GM12878 (cell line): ENCODE results near the gene TBC1D10B. TPM values are rescaled to one million over a fixed set of nuclear protein-coding genes. Genes with fewer than 3 reads are reported as not detected.

ENCODE experiments used
- CBX3 ChIP-seq: fragments of 200-600 bp; sonication (generic); IDR thresholded peaks from 2 replicates; pipeline ENCODE4 v1.6.1; 2016; ENCODE audit warnings: low read depth, borderline replicate concordance
- CREM ChIP-seq: IDR thresholded peaks from 2 replicates; pipeline ENCODE4 v1.6.1; 2014; ENCODE audit warnings: antibody characterized with exemption, low read depth
- ETV6 ChIP-seq, 2 experiments: fragments of 450-650 bp in 1 of 2; IDR thresholded peaks in 1 of 2; conservative IDR thresholded peaks in 1 of 2; 2 replicates each; pipeline ENCODE4 v1.6.1; 2014; ENCODE audit warnings: antibody characterized with exemption in 1 of 2, borderline replicate concordance in 1 of 2, low read depth in 1 of 2, mild to moderate bottlenecking in 1 of 2, moderate library complexity in 1 of 2
- GATAD2B ChIP-seq: fragments of 450-650 bp; conservative IDR thresholded peaks from 2 replicates; pipeline ENCODE4 v1.6.1; 2017; ENCODE audit warnings: low read depth, mild to moderate bottlenecking, moderate library complexity
- HDAC6 ChIP-seq: fragments of 200-600 bp; sonication (generic); IDR thresholded peaks from one replicate; pipeline ENCODE4 v1.8.0; 2017; ENCODE audit warnings: antibody characterized with exemption; ENCODE audit not compliant: unreplicated experiment
- HSF1 ChIP-seq: fragments of 150-350 bp; IDR thresholded peaks from 2 replicates; pipeline ENCODE4 v1.6.1; 2014; ENCODE audit warnings: mild to moderate bottlenecking, low read depth, low read length
- IRF3 ChIP-seq: fragments of 450-650 bp; IDR thresholded peaks from 2 replicates; pipeline ENCODE4 v1.6.1; 2014; ENCODE audit warnings: mild to moderate bottlenecking
- JUNB ChIP-seq: IDR thresholded peaks from 2 replicates; pipeline ENCODE4 v1.6.1; 2016; ENCODE audit warnings: antibody characterized with exemption, mild to moderate bottlenecking
- JUND ChIP-seq: IDR thresholded peaks from 2 replicates; pipeline ENCODE4 v1.6.1; 2012; ENCODE audit warnings: low read depth, mild to moderate bottlenecking, low read length, improper control_type of control experiment, moderate library complexity
- MEF2B ChIP-seq: fragments of 450-650 bp; IDR thresholded peaks from 2 replicates; pipeline ENCODE4 v1.6.1; 2018; ENCODE audit warnings: mild to moderate bottlenecking, moderate library complexity; ENCODE audit not compliant: partially characterized antibody, poor library complexity, severe bottlenecking
- NFXL1 ChIP-seq: fragments of 450-650 bp; IDR thresholded peaks from 2 replicates; pipeline ENCODE4 v1.6.1; 2017; ENCODE audit warnings: antibody characterized with exemption, mild to moderate bottlenecking, borderline replicate concordance
- NFYA ChIP-seq: IDR thresholded peaks from 2 replicates; pipeline ENCODE4 v1.6.1; 2011; ENCODE audit warnings: low read depth, mild to moderate bottlenecking, low read length, improper control_type of control experiment, borderline replicate concordance
- NR2F1 ChIP-seq: fragments of 450-650 bp; conservative IDR thresholded peaks from 2 replicates; pipeline ENCODE4 v1.6.1; 2017; ENCODE audit warnings: mild to moderate bottlenecking
- PBX3 ChIP-seq: IDR thresholded peaks from 2 replicates; pipeline ENCODE4 v1.6.1; 2011; ENCODE audit warnings: mild to moderate bottlenecking, low read depth, low read length, moderate library complexity; ENCODE audit not compliant: insufficient replicate concordance
- RELB ChIP-seq: fragments of 450-650 bp; IDR thresholded peaks from 2 replicates; pipeline ENCODE4 v1.6.1; 2017; ENCODE audit warnings: low read depth, mild to moderate bottlenecking, moderate library complexity
- RUNX3 ChIP-seq: IDR thresholded peaks from 2 replicates; pipeline ENCODE4 v1.6.1; 2012; ENCODE audit warnings: low read length, inconsistent platforms
- SMAD1 ChIP-seq: fragments of 450-650 bp; IDR thresholded peaks from 2 replicates; pipeline ENCODE4 v1.6.1; 2018; ENCODE audit warnings: mild to moderate bottlenecking, low read depth; ENCODE audit not compliant: partially characterized antibody
- SREBF1 ChIP-seq: IDR thresholded peaks from 2 replicates; pipeline ENCODE4 v1.6.1; 2012; ENCODE audit warnings: mild to moderate bottlenecking, low read length
- STAT3 ChIP-seq: IDR thresholded peaks from 2 replicates; pipeline ENCODE4 v1.6.1; 2011; ENCODE audit warnings: low read depth, low read length, improper control_type of control experiment
- ZBTB4 ChIP-seq: fragments of 450-650 bp; formaldehyde crosslinking; IDR thresholded peaks from 2 replicates; pipeline ENCODE4 v1.4.0; 2022; ENCODE audit warnings: mild to moderate bottlenecking, moderate library complexity
- ZNF217 ChIP-seq: fragments of 450-650 bp; IDR thresholded peaks from 2 replicates; pipeline ENCODE4 v1.6.1; 2017; ENCODE audit warnings: antibody characterized with exemption, mild to moderate bottlenecking
- polyA plus RNA-seq, 11 experiments: library from polyadenylated mRNA; depleted of rRNA in 4 of 11; unstranded in 6 of 11; stranded (reverse) in 5 of 11; fragments of >200 nt; fragmentation: Nextera tagmentation in 4 of 11; fragmentation: Illumina TruSeq in 1 of 11; extraction: Ambion mirVana in 4 of 11; extraction: Trizol in 1 of 11; gene quantifications; 1 replicate in 1 of 11; 2 replicates in 10 of 11; pipeline versions ENCODE4 v1.2.1 to v1.2.3, GENCODE V29; 2011 to 2016; ENCODE audit warnings: inconsistent platforms in 2 of 11, missing spikeins in 2 of 11, low read depth in 1 of 11
- total RNA-seq, 4 experiments: library from RNA; depleted of rRNA in 3 of 4; stranded (reverse); fragments of >200 nt in 3 of 4; fragmentation: Illumina TruSeq in 1 of 4; extraction: Trizol in 1 of 4; gene quantifications; 2 replicates each; pipeline versions ENCODE4 v1.2.1 to v1.2.3, GENCODE V29; 2013 to 2021

The TBC1D10B gene
- total and polyA plus RNA-seq, 10 of the 15 experiments (the other 5 are each of a cell fraction or from before 2014, with no cell fraction given), result 2.2 to 51.2 (median 11.6) TPM

DNA sequence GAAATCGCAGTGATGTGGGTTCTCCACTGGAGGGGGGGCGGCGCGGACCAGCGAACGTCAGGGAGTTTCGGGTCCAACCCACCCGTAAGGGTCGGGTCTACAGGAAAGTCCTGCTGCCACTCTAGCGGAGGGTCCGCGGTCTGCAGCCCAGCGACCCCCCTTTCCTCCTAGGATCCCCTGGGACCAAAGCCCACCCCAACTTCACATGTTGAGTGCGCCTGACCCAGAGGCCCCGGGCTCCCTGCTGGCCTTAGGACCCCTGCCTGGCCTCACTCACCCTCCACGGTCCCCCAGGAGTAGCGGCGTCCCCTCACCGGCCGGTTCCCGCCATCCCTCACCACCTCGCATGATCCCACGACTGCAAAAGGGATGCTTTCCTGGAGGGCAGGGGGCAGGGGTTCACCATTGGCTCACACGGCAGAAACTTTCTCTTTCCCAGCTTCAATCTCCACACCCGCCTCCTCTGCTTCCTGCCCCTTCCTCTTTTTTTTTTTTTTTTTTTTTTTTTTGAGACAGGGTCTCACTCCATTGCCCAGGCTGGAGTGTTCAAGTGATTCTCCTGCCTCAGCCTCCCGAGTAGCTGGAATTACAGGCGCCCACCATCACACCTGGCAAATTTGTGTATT is 9.0 kb upstream of the TBC1D10B start (continued):
- peak; percentile 3; the same call in 1 of the 2 replicates for TF ChIP-seq RUNX3
- no peak for TF ChIP-seq STAT3
- no peak for TF ChIP-seq CREM
- TF ChIP-seq IRF3, result no peak
- TF ChIP-seq ZBTB4, result no peak
- no peak for TF ChIP-seq RELB
- TF ChIP-seq PBX3, result no peak
- TF ChIP-seq JUND, result no peak
- TF ChIP-seq GATAD2B, result peak; percentile 34; the same call in 1 of the 2 replicates
- TF ChIP-seq HSF1, result no peak
- no peak for TF ChIP-seq NFYA
- no peak for TF ChIP-seq SREBF1
- no peak for TF ChIP-seq JUNB
- no peak for TF ChIP-seq SMAD1
- TF ChIP-seq CBX3, result no peak
- no peak for TF ChIP-seq NFXL1
- TF ChIP-seq ETV6 (conservative IDR thresholded peaks at IDR 0.05 in 1 of 2, IDR thresholded peaks at IDR 0.05 in 1 of 2; ENCODE audit: borderline replicate concordance in 1 of 2, low read depth in 1 of 2), result no peak
- TF ChIP-seq NR2F1, result 0 out of 2 replicates have a peak, but pooled peaks have one; percentile 9
- TF ChIP-seq MEF2B, result peak; percentile 34
- no peak for TF ChIP-seq ZNF217
- no peak for TF ChIP-seq HDAC6
